GM10266 (cell line): ENCODE results near the gene MEIS3.

Experiments
- DNase-seq: peaks from one replicate; pipeline ENCODE4 v3.0.0; 2012; ENCODE audit errors: extremely low spot score
- TF ChIP-seq, protein P1 (sequence below): IDR thresholded peaks from 2 replicates; pipeline ENCODE4 v1.5.1; 2012; ENCODE audit warnings: mild to moderate bottlenecking, low read depth; ENCODE audit not compliant: control insufficient read depth, insufficient read depth; ENCODE audit errors: missing control alignments

MEIS3 gene

DNA sequence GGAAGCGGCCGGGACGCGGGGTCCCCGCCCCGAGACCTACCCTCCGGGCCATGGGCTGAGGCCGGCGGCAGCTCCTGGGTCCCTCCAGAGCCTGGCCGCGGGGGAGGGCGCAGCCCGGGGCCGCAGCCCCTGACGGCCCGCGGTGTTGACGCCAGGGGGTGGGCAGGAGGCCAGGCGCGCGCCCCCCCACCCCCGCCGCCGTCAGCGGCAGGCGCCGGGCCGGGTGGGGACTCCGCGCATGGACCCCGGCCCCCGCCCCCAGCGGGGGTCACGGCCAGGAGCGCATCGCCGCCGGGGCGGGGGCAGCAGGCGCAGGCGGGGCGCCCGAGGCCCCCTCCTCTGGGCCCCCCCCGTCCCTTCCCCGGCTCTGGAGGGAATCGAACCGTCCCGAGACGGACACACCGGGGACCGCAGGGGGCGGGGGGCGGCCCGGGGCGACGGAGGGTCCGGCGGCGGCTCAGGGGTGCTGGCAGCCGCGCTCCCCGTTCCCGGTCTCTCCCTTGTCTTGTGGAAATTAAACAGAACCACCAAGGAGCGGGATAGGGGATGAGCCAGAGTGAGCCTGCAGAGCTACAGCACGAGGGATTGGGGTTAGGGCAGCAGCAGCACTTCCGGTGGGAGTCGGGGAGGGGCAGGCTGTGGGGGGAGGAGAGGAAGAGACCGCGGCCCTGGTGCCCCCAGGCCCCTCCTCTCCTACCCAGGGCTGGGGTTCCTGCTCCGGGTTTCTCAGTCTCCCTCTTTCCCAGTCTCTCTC is at the start of gene MEIS3:
MEIS3 (minus strand) TSS at position 498 of the 754 bp plus-strand sequence; CDS start at position 52, 446 bp downstream.
- TF ChIP-seq, protein P1, sequence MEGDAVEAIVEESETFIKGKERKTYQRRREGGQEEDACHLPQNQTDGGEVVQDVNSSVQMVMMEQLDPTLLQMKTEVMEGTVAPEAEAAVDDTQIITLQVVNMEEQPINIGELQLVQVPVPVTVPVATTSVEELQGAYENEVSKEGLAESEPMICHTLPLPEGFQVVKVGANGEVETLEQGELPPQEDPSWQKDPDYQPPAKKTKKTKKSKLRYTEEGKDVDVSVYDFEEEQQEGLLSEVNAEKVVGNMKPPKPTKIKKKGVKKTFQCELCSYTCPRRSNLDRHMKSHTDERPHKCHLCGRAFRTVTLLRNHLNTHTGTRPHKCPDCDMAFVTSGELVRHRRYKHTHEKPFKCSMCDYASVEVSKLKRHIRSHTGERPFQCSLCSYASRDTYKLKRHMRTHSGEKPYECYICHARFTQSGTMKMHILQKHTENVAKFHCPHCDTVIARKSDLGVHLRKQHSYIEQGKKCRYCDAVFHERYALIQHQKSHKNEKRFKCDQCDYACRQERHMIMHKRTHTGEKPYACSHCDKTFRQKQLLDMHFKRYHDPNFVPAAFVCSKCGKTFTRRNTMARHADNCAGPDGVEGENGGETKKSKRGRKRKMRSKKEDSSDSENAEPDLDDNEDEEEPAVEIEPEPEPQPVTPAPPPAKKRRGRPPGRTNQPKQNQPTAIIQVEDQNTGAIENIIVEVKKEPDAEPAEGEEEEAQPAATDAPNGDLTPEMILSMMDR: no peak
- no peak for DNase-seq

DNA sequence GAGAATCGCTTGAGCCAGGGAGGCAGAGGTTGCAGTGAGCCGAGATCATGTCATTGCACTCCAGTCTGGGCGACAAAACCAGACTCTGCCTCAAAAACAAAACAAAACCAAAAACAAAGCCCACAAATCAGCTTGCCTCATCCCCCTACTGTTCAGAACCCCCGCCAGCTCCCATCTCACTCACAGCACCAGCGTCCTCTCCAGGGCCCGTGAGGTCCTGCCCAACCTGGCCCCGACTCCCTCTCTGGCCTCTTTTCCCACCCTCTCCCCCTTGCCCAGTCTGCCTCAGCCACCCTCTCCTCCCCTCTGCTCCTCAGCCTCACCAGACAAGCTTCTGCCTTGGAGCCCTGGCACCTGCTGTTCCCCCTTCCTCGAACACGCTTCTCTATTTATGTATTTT is 48.6 kb upstream of the MEIS3 start:
- TF ChIP-seq, protein P1: no peak
- DNase-seq: no peak

DNA sequence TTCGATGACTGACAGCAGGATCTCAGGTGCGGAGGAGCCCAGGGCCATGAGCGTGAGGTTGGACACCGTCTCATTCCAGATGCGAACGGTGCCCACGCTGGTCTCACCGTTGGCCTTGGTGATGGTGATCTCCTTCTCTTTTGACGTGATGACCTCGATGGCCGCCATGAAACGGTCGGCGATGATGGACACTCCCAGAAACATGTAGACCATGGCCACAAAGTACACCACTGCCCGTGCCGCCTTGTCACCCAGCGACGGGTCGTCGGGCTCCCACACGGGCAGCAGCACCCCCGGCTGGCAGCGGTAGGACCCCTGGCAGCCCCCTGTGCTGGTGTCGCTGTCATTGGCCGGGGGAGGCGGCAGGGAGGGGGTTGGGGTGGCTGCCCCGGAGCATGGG is 46.6 kb upstream of the MEIS3 start:
- TF ChIP-seq, protein P1: no peak
- DNase-seq: no peak

DNA sequence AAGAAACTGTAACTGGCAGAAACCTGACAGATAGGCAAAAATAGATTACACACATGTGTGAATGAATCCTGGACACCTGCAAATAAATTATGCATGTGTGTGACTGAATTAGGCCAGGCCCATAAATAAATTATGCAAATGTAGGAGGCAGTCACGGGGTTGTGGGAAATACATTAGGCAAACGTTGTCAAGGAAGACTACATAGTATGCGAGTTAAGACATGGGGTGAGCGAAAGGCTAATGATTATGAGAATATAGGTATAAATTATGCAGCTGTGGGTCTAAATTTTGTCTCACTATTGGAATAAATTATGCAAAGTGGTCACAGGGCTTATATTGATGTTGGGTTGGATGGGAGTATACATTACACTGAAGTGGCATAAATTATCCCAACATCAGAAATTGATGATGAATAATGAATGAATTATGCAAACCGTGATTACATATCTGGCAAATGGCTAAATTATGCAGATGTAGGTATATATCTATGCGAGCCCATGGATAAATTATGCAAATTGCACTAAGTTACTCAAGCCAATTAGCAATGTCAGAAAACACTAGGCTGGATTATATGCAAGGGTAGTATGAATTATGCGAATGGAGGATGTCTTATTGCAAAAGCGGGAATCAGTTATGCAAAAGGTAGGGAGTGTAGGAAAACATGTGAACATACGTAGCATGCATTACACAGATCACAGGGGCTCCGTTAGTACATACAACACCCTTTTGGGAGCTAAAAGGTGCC is 45.5 kb upstream of the MEIS3 start:
- TF ChIP-seq, protein P1: no peak
- no peak for DNase-seq

DNA sequence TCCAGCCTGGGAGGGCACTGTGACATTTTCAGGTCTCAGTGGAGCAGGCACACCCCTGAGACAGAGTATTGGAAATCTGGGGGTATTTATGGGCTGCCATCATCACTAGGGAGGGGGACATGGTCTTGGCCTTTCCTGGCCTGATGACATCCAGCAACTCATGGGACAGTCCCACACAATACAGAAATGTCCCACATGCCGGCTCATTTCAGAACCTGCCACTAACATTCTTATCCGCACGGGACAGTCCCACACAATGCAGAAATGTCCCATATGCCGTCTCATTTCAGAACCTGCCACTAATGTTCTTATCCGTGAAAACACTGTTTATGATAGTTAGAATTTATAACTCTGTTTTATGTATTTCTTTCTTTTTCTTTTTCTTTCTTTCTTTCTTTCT is 42.5 kb upstream of the MEIS3 start:
- TF ChIP-seq, protein P1: no peak
- no peak for DNase-seq

DNA sequence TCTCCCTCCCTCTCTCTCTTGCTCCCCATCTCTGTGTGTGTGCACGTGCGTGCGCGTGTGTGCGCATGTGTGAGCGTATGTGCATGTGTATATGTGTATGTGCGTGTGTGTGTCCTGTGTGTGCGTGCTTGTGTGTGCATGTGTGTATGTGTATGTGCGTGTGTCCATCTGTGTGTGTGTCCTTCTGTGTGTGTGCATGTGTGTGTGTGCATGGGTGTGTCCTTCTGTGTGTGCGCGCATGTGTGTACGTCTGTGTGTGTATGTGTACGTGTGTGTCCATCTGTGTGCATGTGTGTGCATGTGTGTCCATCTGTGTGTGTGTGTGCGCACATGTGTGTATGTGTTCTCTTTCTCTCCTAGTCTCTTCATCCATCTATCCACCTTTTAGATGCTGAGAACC is 40.1 kb upstream of the MEIS3 start:
- no peak for DNase-seq
- TF ChIP-seq, protein P1: no peak

DNA sequence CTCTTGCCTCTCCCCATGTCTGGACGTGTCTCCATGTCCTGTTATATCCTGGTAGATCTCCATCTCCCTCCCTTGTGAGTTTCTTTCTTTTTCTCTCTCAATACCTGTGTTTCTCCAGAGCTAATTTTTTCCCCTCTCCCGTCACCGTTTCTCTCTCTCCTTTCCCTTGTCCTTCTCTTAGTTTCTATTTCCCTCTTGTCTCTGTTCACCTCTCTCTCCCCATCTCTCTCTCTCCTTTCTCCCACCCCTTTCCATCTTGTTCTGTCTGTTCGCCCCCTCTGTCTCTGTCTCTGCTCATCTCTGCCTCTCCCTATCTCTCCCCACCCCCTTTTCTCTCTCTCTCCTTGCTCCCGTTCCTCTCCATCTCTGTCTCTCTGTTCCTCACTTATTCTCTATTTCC is 39.3 kb upstream of the MEIS3 start:
- DNase-seq: no peak

More for the DNA sequence above, 39.3 kb upstream of the MEIS3 start:
- TF ChIP-seq, protein P1: no peak
